DOHH2 (cell line): ENCODE results near the gene GATAD2A.

Experiments used
- CTCF ChIP-seq: fragments of 200-600 bp; sonication (generic); IDR thresholded peaks from one replicate; pipeline ENCODE4 v1.5.1; 2014; ENCODE audit warnings: antibody characterized with exemption, mild to moderate bottlenecking, low read depth, low read length; ENCODE audit not compliant: poor library complexity, severe bottlenecking
- EZH2phosphoT487 ChIP-seq: fragments of 200-600 bp; sonication (generic); IDR thresholded peaks from 2 replicates; pipeline ENCODE4 v1.6.1; 2017; ENCODE audit warnings: borderline replicate concordance, mild to moderate bottlenecking, antibody characterized with exemption, low read length, moderate library complexity, mixed read lengths

- no peak for TF ChIP-seq CTCF
- no peak for TF ChIP-seq EZH2phosphoT487
Observed at GRCh38 chr19:19356500-19356899, 49.0 kb upstream of the GATAD2A start.
